PC-9 (cell line): ENCODE results near the gene SUFU.

ENCODE experiments used
- EZH2 ChIP-seq: fragments of 200-600 bp; sonication (generic); IDR thresholded peaks from 2 replicates; pipeline ENCODE4 v1.8.0; 2017; ENCODE audit warnings: antibody characterized with exemption, low read depth
- TF ChIP-seq, protein P1 (sequence below): fragments of 200-600 bp; sonication (generic); conservative IDR thresholded peaks from 2 replicates; pipeline ENCODE4 v1.6.1; 2017; ENCODE audit warnings: mixed run types, antibody characterized with exemption, mild to moderate bottlenecking, moderate library complexity

DNA sequence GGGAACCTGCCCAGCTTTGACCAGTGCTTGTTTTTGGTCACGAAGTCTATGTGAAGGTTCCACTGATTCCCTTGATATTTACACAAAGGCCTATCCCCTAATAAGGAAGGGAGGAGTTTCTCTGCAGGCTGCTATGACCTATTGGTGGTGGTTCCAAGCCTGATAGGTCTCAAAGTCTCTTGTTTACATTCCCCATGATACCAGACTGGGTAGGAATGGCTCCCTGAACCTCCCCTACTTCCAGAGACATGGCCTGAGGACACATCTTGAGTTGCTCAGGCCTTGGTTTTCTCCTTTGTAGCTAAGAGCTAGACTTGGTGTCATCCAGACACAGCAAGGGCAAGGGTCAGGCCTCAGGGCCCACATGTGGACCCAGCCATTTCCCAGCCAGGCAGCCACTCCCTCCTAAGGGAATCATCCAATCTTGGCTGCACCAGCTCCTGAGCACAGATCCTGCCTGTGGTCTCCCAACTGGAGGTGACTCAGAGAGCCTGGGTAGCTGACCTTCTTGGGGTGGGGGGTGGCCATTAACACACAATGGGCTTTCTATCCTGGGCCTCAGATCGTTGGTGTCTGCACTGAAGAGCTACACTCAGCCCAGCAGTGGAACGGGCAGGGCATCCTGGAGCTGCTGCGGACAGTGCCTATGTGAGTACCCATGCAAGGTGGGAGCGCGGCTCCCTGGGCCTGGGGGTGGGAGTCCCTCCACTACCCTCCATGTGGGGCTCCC lies 89.5 kb downstream of the SUFU start:
- TF ChIP-seq, protein P1, sequence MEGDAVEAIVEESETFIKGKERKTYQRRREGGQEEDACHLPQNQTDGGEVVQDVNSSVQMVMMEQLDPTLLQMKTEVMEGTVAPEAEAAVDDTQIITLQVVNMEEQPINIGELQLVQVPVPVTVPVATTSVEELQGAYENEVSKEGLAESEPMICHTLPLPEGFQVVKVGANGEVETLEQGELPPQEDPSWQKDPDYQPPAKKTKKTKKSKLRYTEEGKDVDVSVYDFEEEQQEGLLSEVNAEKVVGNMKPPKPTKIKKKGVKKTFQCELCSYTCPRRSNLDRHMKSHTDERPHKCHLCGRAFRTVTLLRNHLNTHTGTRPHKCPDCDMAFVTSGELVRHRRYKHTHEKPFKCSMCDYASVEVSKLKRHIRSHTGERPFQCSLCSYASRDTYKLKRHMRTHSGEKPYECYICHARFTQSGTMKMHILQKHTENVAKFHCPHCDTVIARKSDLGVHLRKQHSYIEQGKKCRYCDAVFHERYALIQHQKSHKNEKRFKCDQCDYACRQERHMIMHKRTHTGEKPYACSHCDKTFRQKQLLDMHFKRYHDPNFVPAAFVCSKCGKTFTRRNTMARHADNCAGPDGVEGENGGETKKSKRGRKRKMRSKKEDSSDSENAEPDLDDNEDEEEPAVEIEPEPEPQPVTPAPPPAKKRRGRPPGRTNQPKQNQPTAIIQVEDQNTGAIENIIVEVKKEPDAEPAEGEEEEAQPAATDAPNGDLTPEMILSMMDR, result no peak
- no peak for TF ChIP-seq EZH2
